Gastrocnemius medialis (tissue), 4 donors: Measurements from ENCODE around the gene CALD1. TPM values are rescaled to one million over a fixed set of nuclear protein-coding genes. Genes with fewer than 3 reads are reported as not detected.
A peak's percentile ranks its signal among the peaks of the same experiment; 100 is the strongest.

Experiments used
- ATAC-seq, 2 donors: fragments of 150-250 bp; one replicate each; pipeline ENCODE4 v1.9.1; 2016
- DNase-seq, 2 donors: peaks; one replicate each; pipeline ENCODE4 v3.0.0-alpha.2; 2019
- H3K27ac ChIP-seq, 4 donors: fragments of 200-600 bp; sonication (generic); 1 replicate in 1 of 4; 2 replicates in 3 of 4; pipeline ENCODE4 v1.5.1; 2016 to 2018; ENCODE audit warnings: mild to moderate bottlenecking in 2 of 4, moderate library complexity in 1 of 4
- H3K27me3 ChIP-seq, 3 donors: fragments of 200-600 bp; sonication (generic) in 2 of 3; 1 replicate in 1 of 3; 2 replicates in 2 of 3; pipeline versions ENCODE4 v1.5.1 to v1.6.0; 2016 to 2019; ENCODE audit warnings: mild to moderate bottlenecking in 1 of 3, moderate library complexity in 1 of 3
- H3K36me3 ChIP-seq, 2 donors: fragments of 200-600 bp; sonication (generic) in 1 of 2; one replicate each; pipeline ENCODE4 v1.5.1; 2017 to 2018
- H3K4me1 ChIP-seq, 2 donors: fragments of 200-600 bp; sonication (generic) in 1 of 2; one replicate each; pipeline ENCODE4 v1.5.1; 2016 to 2017; ENCODE audit warnings: mild to moderate bottlenecking in 2 of 2
- H3K4me3 ChIP-seq, 4 donors: fragments of 200-600 bp; sonication (generic) in 3 of 4; 1 replicate in 1 of 4; 2 replicates in 3 of 4; pipeline ENCODE4 v1.5.1; 2016 to 2019; ENCODE audit warnings: mild to moderate bottlenecking in 2 of 4
- H3K9me3 ChIP-seq, 3 donors: fragments of 200-600 bp; sonication (generic) in 2 of 3; 1 replicate in 1 of 3; 2 replicates in 2 of 3; pipeline ENCODE4 v1.5.1; 2016 to 2019
- POLR2A ChIP-seq, 2 donors: fragments of 450-650 bp; IDR thresholded peaks; one replicate each; pipeline ENCODE4 v1.6.1; 2017; ENCODE audit warnings: antibody characterized with exemption in 2 of 2, mild to moderate bottlenecking in 2 of 2, moderate library complexity in 2 of 2
- in situ Hi-C, 4 donors: fragments of 200-750 bp; cut with MboI; loops; one replicate each; pipeline versions ENCODE4 v1.15.0 to v1.8.0; 2017; ENCODE audit warnings: low sequenced_read_pairs in 4 of 4
- intact Hi-C: fragments of 100-400 bp; cut with DNase I; formaldehyde crosslinking; loops from one replicate; pipeline ENCODE4 v1.15.1; 2023; ENCODE audit warnings: low total_unique reads
- total RNA-seq, 4 donors: library from RNA; depleted of rRNA; stranded (reverse); fragments of >200 nt; gene quantifications; one replicate each; pipeline versions ENCODE4 v1.1.0 to v1.2.3, GENCODE V29; 2016
- TF ChIP-seq, protein P1 (sequence below), 5 experiments: fragments of 450-650 bp in 3 of 5; fragments of 200-600 bp in 2 of 5; sonication (generic) in 2 of 5; IDR thresholded peaks in 4 of 5; conservative IDR thresholded peaks in 1 of 5; 1 replicate in 4 of 5; 2 replicates in 1 of 5; pipeline ENCODE4 v1.5.1; 2016 to 2019; ENCODE audit warnings: antibody characterized with exemption in 5 of 5, mild to moderate bottlenecking in 3 of 5, moderate library complexity in 3 of 5

The CALD1 gene
- total RNA-seq, 4 donors from 2014 or later: 25.9 to 43.2 (median 32.3) TPM

DNA sequence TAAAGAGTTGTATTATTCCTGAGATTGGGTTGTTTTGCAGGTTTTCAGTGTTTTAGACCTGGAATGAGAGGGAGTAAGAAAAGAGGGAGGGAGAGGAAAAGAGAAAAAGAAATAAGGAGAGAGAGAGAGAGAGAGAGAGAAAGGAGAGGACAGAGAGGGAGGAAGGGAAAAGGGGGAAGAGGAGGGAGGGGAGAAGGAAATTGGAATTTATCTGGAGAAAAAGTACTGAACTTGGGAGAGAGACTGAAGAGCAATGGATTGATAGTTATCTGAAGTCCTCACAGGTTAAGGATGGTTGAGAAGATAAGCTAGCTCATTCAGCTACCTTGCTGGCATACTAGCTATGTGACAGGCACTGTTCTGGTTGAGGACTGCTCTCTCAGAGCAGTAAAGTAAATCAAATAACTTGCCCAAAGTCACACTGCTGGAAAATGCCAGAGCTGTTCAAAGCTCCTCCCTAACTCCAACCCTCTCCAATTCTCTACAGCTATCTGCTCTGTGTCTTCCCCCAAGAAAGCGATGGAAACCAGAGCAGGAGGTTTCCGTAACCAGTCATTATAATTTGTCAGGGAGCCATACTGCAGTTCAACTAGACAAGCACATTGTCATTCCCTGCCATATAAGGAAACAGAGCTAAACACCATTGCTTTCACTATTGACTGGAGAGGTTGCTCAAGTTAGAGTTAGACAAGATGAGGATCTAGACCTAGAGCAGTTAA, 10.7 kb downstream of the CALD1 start:
- intact Hi-C loops (no loop called here), in situ Hi-C loops (no loop called here)
- TF ChIP-seq, protein P1, sequence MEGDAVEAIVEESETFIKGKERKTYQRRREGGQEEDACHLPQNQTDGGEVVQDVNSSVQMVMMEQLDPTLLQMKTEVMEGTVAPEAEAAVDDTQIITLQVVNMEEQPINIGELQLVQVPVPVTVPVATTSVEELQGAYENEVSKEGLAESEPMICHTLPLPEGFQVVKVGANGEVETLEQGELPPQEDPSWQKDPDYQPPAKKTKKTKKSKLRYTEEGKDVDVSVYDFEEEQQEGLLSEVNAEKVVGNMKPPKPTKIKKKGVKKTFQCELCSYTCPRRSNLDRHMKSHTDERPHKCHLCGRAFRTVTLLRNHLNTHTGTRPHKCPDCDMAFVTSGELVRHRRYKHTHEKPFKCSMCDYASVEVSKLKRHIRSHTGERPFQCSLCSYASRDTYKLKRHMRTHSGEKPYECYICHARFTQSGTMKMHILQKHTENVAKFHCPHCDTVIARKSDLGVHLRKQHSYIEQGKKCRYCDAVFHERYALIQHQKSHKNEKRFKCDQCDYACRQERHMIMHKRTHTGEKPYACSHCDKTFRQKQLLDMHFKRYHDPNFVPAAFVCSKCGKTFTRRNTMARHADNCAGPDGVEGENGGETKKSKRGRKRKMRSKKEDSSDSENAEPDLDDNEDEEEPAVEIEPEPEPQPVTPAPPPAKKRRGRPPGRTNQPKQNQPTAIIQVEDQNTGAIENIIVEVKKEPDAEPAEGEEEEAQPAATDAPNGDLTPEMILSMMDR (IDR thresholded peaks at IDR 0.05 in 4 of 5, conservative IDR thresholded peaks at IDR 0.05 in 1 of 5): no peak
- no peak for TF ChIP-seq POLR2A (IDR thresholded peaks at IDR 0.05)
- ATAC-seq: peak; percentile 74 to 81
- no peak for DNase-seq
- H3K27me3 ChIP-seq: no peaks in the 10 kb centered on the region
- peak overlapping the region; percentile 50 to 72 (median 62) for H3K27ac ChIP-seq
- no peaks in the 10 kb centered on the region for H3K9me3 ChIP-seq
- peaks cover 0 to 6% of the 10 kb centered on the region in 2 donors for H3K4me1 ChIP-seq
- peak overlapping the region in 1 of 4 donors; percentile 20 for H3K4me3 ChIP-seq
- no peaks in the 10 kb centered on the region for H3K36me3 ChIP-seq

DNA sequence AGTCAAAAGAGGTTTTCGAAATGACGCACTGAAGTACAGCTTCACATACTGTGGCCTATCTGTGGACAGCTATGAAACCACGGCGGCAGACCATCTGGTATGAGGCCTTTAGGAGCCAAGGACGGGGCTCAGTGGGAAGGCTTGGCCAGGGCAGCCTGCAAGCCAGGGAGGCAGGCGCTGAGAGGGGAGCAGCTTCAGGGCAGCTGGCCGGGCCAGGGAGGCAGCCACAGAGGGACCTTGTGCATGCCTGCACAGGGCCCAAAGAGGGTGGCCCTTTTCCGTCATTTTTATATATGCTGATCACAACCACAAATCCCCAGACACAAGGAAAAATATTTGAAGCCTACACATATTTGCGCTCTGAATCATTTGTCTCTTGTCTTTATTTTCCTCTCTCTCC, 13.5 kb downstream of the CALD1 start:
- TF ChIP-seq, protein P1 (IDR thresholded peaks at IDR 0.05 in 4 of 5, conservative IDR thresholded peaks at IDR 0.05 in 1 of 5): no peak
- no peak for TF ChIP-seq POLR2A (IDR thresholded peaks at IDR 0.05)
- no peaks in the 10 kb centered on the region for H3K9me3 ChIP-seq
- no peaks in the 10 kb centered on the region for H3K27me3 ChIP-seq
- intact Hi-C loops (no loop called here), in situ Hi-C loops (no loop called here)
- no peak for ATAC-seq
- peak overlapping the region in 3 of 4 donors; percentile 14 to 72 (median 36) for H3K27ac ChIP-seq
- no peaks in the 10 kb centered on the region for H3K36me3 ChIP-seq
- no peak overlapping the region for H3K4me3 ChIP-seq
- peaks cover 0 to 6% of the 10 kb centered on the region in 2 donors for H3K4me1 ChIP-seq
- no peak for DNase-seq

- H3K9me3 ChIP-seq: no peaks in the 10 kb centered on the region
- H3K27me3 ChIP-seq: no peaks in the 10 kb centered on the region
- intact Hi-C loops (no loop called here), in situ Hi-C loops (no loop called here)
- no peaks in the 10 kb centered on the region for H3K36me3 ChIP-seq
- TF ChIP-seq POLR2A (IDR thresholded peaks at IDR 0.05): no peak
- TF ChIP-seq, protein P1 (IDR thresholded peaks at IDR 0.05 in 4 of 5, conservative IDR thresholded peaks at IDR 0.05 in 1 of 5): no peak
- H3K27ac ChIP-seq: peak overlapping the region in 3 of 4 donors; percentile 6 to 10 (median 8)
- peaks cover 0 to 9% of the 10 kb centered on the region in 2 donors for H3K4me1 ChIP-seq
- H3K4me3 ChIP-seq: no peak overlapping the region
- no peak for DNase-seq
- no peak for ATAC-seq
These were observed 15.8 kb downstream of the CALD1 start for GRCh38 chr7:134795231-134795630.

DNA sequence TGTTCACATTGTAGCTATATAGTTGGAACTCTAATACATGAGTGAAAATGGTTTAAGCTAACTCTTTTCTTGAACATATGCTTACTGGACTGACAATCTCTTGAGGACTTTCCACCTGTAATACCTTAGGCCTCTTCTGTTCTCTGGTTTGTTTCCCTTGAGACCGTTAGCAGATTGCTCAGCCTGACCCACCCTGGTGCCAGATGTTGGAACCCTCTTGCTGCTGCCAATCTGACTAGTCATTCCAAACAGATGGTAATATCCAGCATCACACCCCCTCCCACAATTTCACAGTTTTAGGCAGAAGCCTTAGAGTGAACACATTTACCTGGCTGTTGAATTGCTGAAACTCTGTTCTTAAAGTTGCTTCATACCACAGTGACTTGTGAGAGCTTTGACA, 18.7 kb downstream of the CALD1 start:
- TF ChIP-seq, protein P1 (IDR thresholded peaks at IDR 0.05 in 4 of 5, conservative IDR thresholded peaks at IDR 0.05 in 1 of 5): no peak
- no peak for TF ChIP-seq POLR2A (IDR thresholded peaks at IDR 0.05)
- H3K36me3 ChIP-seq: no peaks in the 10 kb centered on the region
- H3K9me3 ChIP-seq: no peaks in the 10 kb centered on the region
- no peaks in the 10 kb centered on the region for H3K27me3 ChIP-seq
- ATAC-seq: no peak
- in situ Hi-C loops: no loop called here
- peaks cover 0 to 8% of the 10 kb centered on the region in 2 donors for H3K4me1 ChIP-seq
- intact Hi-C loops: no loop called here
- no peak overlapping the region for H3K4me3 ChIP-seq
- no peak for DNase-seq
- peak overlapping the region in 3 of 4 donors; percentile 6 to 37 (median 26) for H3K27ac ChIP-seq
